ENCODE results near the gene OGDH.

The OGDH gene

DNA sequence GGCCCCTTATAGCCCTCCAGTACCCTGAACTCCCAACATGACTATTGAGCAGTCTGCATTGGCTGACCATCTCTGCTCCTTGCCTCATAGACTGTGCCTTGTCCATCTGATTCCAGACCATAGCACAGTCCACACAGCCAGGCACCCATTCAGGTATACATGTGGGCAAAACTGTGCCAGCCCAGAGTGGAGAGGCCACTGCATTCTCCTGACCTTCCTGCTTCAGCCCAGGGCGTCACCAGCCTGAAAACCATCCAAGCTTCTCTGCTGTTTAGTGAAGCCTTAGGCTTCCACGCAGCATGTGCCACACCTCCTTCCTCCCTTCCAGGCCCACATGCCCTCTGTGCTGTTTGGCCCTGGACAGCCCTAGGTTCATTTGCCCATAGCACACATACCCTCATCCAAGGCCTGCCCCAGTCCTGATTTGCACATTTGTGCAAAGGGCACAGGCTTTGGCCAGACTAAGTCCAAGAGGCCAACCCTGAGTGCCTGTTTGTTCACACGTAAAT lies 43.2 kb upstream of the OGDH start:
- H3K36me3 ChIP-seq (ENCODE audit: control insufficient read depth in 4 of 4, insufficient read depth in 4 of 4, low read length in 3 of 4), result peaks cover 14 to 46% (median 34%) of the 10 kb centered on the region in 4 experiments
- CTCF ChIA-PET, result interaction anchor here (1.0 to 5.0 kb wide), 2 partner anchors 12 to 215 kb away, joined by 3 to 41 read pairs; partner anchors contain the start of gene DDX56
- no peaks in the 10 kb centered on the region for H3K9me3 ChIP-seq (ENCODE audit: control extremely low read depth in 1 of 5, control insufficient read depth in 4 of 5, insufficient read depth in 2 of 5, low read depth in 1 of 5, low read length in 4 of 5)
- no peak for DNase-seq
- peaks cover 0 to 9% (median 0%) of the 10 kb centered on the region in 4 experiments for H3K4me1 ChIP-seq (ENCODE audit: control extremely low read depth in 1 of 4, control insufficient read depth in 4 of 4, insufficient read depth in 4 of 4, low read length in 3 of 4)
- POLR2A ChIA-PET, result no interaction called here
- H3K4me3 ChIP-seq (ENCODE audit: control insufficient read depth in 1 of 7, extremely low read depth in 1 of 7, insufficient read depth in 4 of 7, low read depth in 2 of 7, low read length in 6 of 7), result no peak overlapping the region
- no peak overlapping the region for H3K27ac ChIP-seq (ENCODE audit: insufficient read depth in 1 of 2, low read depth in 1 of 2, low read length in 2 of 2, poor library complexity in 1 of 2, severe bottlenecking in 2 of 2)
- H3K27me3 ChIP-seq (replicated peaks in 2 of 5; ENCODE audit: control insufficient read depth in 4 of 5, insufficient read depth in 5 of 5, low read length in 4 of 5), result no peaks in the 10 kb centered on the region
- 95% methylated on average over 3 of the region's 3 CpGs for WGBS (ENCODE audit: insufficient coverage)

DNA sequence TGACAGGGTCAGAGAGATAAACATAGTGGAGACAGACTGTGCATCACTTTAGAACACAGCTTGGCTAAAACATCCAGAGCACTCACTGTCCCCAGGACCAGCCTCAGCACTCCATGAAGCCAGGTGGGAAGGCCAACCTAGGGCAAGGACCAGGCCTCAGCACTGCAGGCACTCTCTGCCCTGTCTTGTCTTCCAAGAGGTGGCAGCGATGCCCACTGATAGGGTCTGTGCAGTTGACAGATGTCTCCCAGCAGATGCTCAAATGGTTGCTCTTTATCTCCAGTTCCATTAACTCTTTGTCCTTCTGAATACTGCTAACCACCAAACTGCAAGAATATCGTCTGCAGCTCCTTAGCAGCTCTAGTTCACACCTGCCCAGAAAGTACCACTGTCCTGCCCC lies 41.8 kb upstream of the OGDH start:
- Histone ChIP-seq H3K27ac (ENCODE audit: insufficient read depth in 1 of 2, low read depth in 1 of 2, low read length in 2 of 2, poor library complexity in 1 of 2, severe bottlenecking in 2 of 2) (no peak overlapping the region), H3K9me3 (ENCODE audit: control extremely low read depth in 1 of 5, control insufficient read depth in 4 of 5, insufficient read depth in 2 of 5, low read depth in 1 of 5, low read length in 4 of 5) (no peaks in the 10 kb centered on the region), H3K36me3 (ENCODE audit: control insufficient read depth in 4 of 4, insufficient read depth in 4 of 4, low read length in 3 of 4) (peaks cover 21 to 60% (median 47%) of the 10 kb centered on the region in 4 experiments), H3K4me3 (ENCODE audit: control insufficient read depth in 1 of 7, extremely low read depth in 1 of 7, insufficient read depth in 4 of 7, low read depth in 2 of 7, low read length in 6 of 7) (no peak overlapping the region), H3K27me3 (replicated peaks in 2 of 5; ENCODE audit: control insufficient read depth in 4 of 5, insufficient read depth in 5 of 5, low read length in 4 of 5) (no peaks in the 10 kb centered on the region), H3K4me1 (ENCODE audit: control extremely low read depth in 1 of 4, control insufficient read depth in 4 of 4, insufficient read depth in 4 of 4, low read length in 3 of 4) (peaks cover 0 to 9% (median 0%) of the 10 kb centered on the region in 4 experiments)
- 100% methylated on average over 2 of the region's 2 CpGs for WGBS (ENCODE audit: insufficient coverage)
- no peak for DNase-seq
- ChIA-PET POLR2A (no interaction called here), CTCF (interaction anchor here (1.0 to 5.0 kb wide), 13 partner anchors 11 to 572 kb away, joined by 3 to 41 read pairs (median 4); partner anchors contain the start of genes DDX56, NPC1L1 and NUDCD3)

DNA sequence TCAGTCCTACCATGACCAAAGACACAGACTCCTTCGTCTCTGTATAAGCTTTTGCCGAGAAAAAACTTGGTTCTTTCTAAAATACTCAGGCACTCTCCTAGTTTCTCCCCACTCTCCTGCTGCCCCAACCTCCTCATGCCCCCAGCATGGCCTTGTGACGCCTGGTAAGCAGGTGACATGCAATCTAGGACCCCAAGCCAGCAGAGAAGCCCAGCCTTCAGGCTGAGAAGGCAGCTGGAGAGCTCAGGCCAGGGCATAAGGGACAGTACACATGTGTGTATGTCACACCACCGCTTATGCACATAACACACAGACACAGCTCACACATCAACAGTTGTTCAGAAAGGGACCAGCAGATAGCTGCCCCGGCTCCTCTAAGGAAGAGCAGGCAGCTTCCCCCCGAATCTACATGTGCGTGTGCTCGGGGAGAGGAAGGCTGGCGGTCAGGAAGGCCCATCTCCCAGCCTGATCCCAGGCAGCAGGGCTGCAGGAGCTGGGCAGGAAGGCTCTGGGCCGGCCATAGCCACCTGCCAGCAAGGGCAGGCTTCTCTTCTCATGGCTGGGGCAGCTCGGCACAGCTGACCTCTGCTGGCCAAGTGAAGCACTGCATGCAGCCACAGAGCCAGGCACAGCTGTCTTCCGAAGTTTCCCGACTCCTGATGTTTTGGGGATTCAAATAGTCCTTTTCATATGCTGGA lies 41.2 kb upstream of the OGDH start:
- Histone ChIP-seq H3K36me3 (ENCODE audit: control insufficient read depth in 4 of 4, insufficient read depth in 4 of 4, low read length in 3 of 4) (peaks cover 25 to 66% (median 54%) of the 10 kb centered on the region in 4 experiments), H3K27me3 (replicated peaks in 2 of 5; ENCODE audit: control insufficient read depth in 4 of 5, insufficient read depth in 5 of 5, low read length in 4 of 5) (no peaks in the 10 kb centered on the region), H3K4me1 (ENCODE audit: control extremely low read depth in 1 of 4, control insufficient read depth in 4 of 4, insufficient read depth in 4 of 4, low read length in 3 of 4) (peaks cover 0 to 9% (median 0%) of the 10 kb centered on the region in 4 experiments), H3K9me3 (ENCODE audit: control extremely low read depth in 1 of 5, control insufficient read depth in 4 of 5, insufficient read depth in 2 of 5, low read depth in 1 of 5, low read length in 4 of 5) (no peaks in the 10 kb centered on the region), H3K4me3 (ENCODE audit: control insufficient read depth in 1 of 7, extremely low read depth in 1 of 7, insufficient read depth in 4 of 7, low read depth in 2 of 7, low read length in 6 of 7) (no peak overlapping the region), H3K27ac (ENCODE audit: insufficient read depth in 1 of 2, low read depth in 1 of 2, low read length in 2 of 2, poor library complexity in 1 of 2, severe bottlenecking in 2 of 2) (peak overlapping the region in 1 of 2 experiments; percentile 58)
- ChIA-PET POLR2A (interaction anchor here (1.9 kb wide), 1 partner anchor 75 kb away, joined by 7 read pairs; the partner anchor contains the start of gene NUDCD3), CTCF (interaction anchor here (1.0 to 5.0 kb wide), 21 partner anchors 9 to 571 kb away, joined by 3 to 41 read pairs (median 4); partner anchors contain the start of genes DDX56, NPC1L1 and NUDCD3)
- peak; percentile 43 to 64 (median 54) for DNase-seq
- 62% methylated on average over 10 of the region's 13 CpGs for whole genome bisulfite sequencing (ENCODE audit: insufficient coverage)

DNA sequence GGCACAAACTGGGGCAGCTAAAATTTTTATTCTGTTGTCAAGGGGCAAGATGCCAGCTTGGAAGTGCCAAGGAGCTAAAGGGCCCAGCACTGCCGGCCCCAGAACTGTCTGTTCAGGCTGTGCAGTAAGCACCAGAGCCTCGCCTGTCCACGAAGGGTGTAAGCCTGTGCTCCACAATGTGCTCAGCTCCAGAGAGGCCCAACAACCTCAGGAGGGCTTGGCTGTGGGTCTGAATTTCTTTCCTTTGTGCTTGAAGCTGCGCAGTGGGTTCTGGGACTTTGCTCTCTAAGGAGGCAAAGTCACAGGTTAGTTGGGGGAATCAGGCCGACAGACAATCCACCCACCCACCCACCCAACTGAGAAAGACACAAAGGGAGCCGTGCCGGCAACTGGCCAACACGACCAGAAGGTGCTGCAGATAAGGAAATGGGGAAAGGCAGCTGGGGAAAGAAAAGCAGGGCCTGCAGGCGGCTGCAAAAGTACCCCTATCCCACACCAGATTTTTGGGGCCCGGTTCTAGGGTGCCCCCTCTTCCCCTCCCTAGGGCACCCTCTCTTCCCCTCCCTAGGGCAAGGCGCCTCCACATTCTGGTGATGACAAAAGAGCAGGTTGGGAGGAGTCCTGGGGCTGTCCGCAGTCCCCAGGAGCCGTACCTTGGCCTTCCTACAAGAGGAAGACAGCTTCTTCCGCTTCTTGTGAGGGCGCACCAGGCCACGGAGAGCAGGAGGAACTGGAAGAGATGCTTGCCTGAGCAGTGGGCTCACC lies 40.5 kb upstream of the OGDH start:
- ChIA-PET CTCF (interaction anchor here (1.0 to 5.0 kb wide), 18 partner anchors 9 to 570 kb away, joined by 3 to 41 read pairs (median 4); partner anchors contain the start of genes DDX56, NPC1L1 and NUDCD3), POLR2A (interaction anchor here (1.9 kb wide), 1 partner anchor 76 kb away, joined by 7 read pairs; the partner anchor contains the start of gene NUDCD3)
- Histone ChIP-seq H3K9me3 (ENCODE audit: control extremely low read depth in 1 of 5, control insufficient read depth in 4 of 5, insufficient read depth in 2 of 5, low read depth in 1 of 5, low read length in 4 of 5) (no peaks in the 10 kb centered on the region), H3K4me1 (ENCODE audit: control extremely low read depth in 1 of 4, control insufficient read depth in 4 of 4, insufficient read depth in 4 of 4, low read length in 3 of 4) (peaks cover 0 to 6% (median 0%) of the 10 kb centered on the region in 4 experiments), H3K36me3 (ENCODE audit: control insufficient read depth in 4 of 4, insufficient read depth in 4 of 4, low read length in 3 of 4) (peaks cover 25 to 72% (median 59%) of the 10 kb centered on the region in 4 experiments), H3K27ac (ENCODE audit: insufficient read depth in 1 of 2, low read depth in 1 of 2, low read length in 2 of 2, poor library complexity in 1 of 2, severe bottlenecking in 2 of 2) (peak overlapping the region in 1 of 2 experiments; percentile 58), H3K4me3 (ENCODE audit: control insufficient read depth in 1 of 7, extremely low read depth in 1 of 7, insufficient read depth in 4 of 7, low read depth in 2 of 7, low read length in 6 of 7) (no peak overlapping the region), H3K27me3 (replicated peaks in 2 of 5; ENCODE audit: control insufficient read depth in 4 of 5, insufficient read depth in 5 of 5, low read length in 4 of 5) (no peaks in the 10 kb centered on the region)
- DNase-seq, result peak; percentile 37 to 69 (median 57)
- 86% methylated on average over 9 of the region's 16 CpGs for WGBS (ENCODE audit: insufficient coverage)

DNA sequence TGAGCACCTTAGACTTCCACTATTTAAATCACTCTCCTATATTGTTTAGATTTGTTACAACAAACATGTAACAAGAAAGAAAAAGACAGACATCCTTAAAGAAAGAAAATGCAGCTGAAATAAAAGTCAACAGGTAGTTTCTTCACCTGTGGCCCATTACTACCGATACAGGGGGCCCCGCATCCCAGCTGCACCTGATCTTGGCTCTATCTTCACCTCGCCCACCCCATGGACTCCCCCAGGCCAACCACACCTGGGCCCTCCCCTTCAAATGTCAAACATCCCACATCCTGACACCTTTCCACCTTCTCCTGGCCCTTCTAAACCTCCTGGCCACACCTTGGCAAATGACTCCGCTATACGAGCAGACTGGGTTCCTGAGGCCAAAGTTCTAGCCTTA lies 39.7 kb upstream of the OGDH start:
- H3K4me1 ChIP-seq (ENCODE audit: control extremely low read depth in 1 of 4, control insufficient read depth in 4 of 4, insufficient read depth in 4 of 4, low read length in 3 of 4), result peaks cover 0 to 6% (median 0%) of the 10 kb centered on the region in 4 experiments
- no peak overlapping the region for H3K27ac ChIP-seq (ENCODE audit: insufficient read depth in 1 of 2, low read depth in 1 of 2, low read length in 2 of 2, poor library complexity in 1 of 2, severe bottlenecking in 2 of 2)
- peaks cover 30 to 79% (median 65%) of the 10 kb centered on the region in 4 experiments for H3K36me3 ChIP-seq (ENCODE audit: control insufficient read depth in 4 of 4, insufficient read depth in 4 of 4, low read length in 3 of 4)
- 100% methylated on average over 5 of the region's 5 CpGs for WGBS (ENCODE audit: insufficient coverage)
- ChIA-PET CTCF (interaction anchor here (1.2 to 5.0 kb wide), 4 partner anchors 9 to 326 kb away, joined by 7 to 41 read pairs (median 14); partner anchors contain the start of gene DDX56), POLR2A (interaction anchor here (1.9 kb wide), 1 partner anchor 76 kb away, joined by 7 read pairs; the partner anchor contains the start of gene NUDCD3)
- no peaks in the 10 kb centered on the region for H3K27me3 ChIP-seq (replicated peaks in 2 of 5; ENCODE audit: control insufficient read depth in 4 of 5, insufficient read depth in 5 of 5, low read length in 4 of 5)
- no peak overlapping the region for H3K4me3 ChIP-seq (ENCODE audit: control insufficient read depth in 1 of 7, extremely low read depth in 1 of 7, insufficient read depth in 4 of 7, low read depth in 2 of 7, low read length in 6 of 7)
- no peaks in the 10 kb centered on the region for H3K9me3 ChIP-seq (ENCODE audit: control extremely low read depth in 1 of 5, control insufficient read depth in 4 of 5, insufficient read depth in 2 of 5, low read depth in 1 of 5, low read length in 4 of 5)
- no peak for DNase-seq

DNA sequence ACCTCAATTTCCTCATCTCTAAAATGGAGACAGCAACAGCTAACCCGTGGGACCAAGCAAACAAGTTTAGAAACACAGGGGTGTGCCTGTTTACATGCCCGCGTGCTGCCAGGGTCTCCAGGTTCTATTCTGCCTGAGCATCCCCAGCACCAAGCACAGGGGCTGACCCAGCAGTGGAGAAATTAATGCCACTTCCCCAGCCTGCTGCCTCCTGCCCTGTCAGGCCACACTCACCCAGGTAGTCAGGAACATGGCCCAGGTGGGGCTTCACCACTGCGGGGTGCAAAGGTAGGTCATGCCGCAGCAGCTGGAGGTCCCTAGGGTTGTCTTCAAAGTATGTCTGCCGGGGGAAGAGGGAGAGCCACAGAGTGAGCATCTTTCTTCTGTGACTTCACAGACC lies 38.5 kb upstream of the OGDH start:
- H3K27me3 ChIP-seq (replicated peaks in 2 of 5; ENCODE audit: control insufficient read depth in 4 of 5, insufficient read depth in 5 of 5, low read length in 4 of 5), result no peaks in the 10 kb centered on the region
- ChIA-PET POLR2A (interaction anchor here (0.9 kb wide), 1 partner anchor 28 kb away, joined by 3 read pairs; no protein-coding TSS in a partner anchor), CTCF (interaction anchor here (1.2 kb wide), 1 partner anchor 406 kb away, joined by 4 read pairs; no protein-coding TSS in a partner anchor)
- H3K4me3 ChIP-seq (ENCODE audit: control insufficient read depth in 1 of 7, extremely low read depth in 1 of 7, insufficient read depth in 4 of 7, low read depth in 2 of 7, low read length in 6 of 7), result no peak overlapping the region
- no peak overlapping the region for H3K27ac ChIP-seq (ENCODE audit: insufficient read depth in 1 of 2, low read depth in 1 of 2, low read length in 2 of 2, poor library complexity in 1 of 2, severe bottlenecking in 2 of 2)
- no peak for DNase-seq
- 98% methylated on average over 5 of the region's 6 CpGs for WGBS (ENCODE audit: insufficient coverage)
- peaks cover 0 to 12% (median 6%) of the 10 kb centered on the region in 4 experiments for H3K4me1 ChIP-seq (ENCODE audit: control extremely low read depth in 1 of 4, control insufficient read depth in 4 of 4, insufficient read depth in 4 of 4, low read length in 3 of 4)
- no peaks in the 10 kb centered on the region for H3K9me3 ChIP-seq (ENCODE audit: control extremely low read depth in 1 of 5, control insufficient read depth in 4 of 5, insufficient read depth in 2 of 5, low read depth in 1 of 5, low read length in 4 of 5)
- H3K36me3 ChIP-seq (ENCODE audit: control insufficient read depth in 4 of 4, insufficient read depth in 4 of 4, low read length in 3 of 4), result peaks cover 31 to 90% (median 73%) of the 10 kb centered on the region in 4 experiments

All from common myeloid progenitor, CD34-positive (primary cell).